HG03565 (cell line): ENCODE measurements around the gene CYTH1.

Source experiments
- ATAC-seq: cut with Tn5 transposase; IDR thresholded peaks from one replicate; pipeline ENCODE4 v1.9.1; 2021; ENCODE audit warnings: mild to moderate bottlenecking, moderate library complexity; ENCODE audit not compliant: unreplicated experiment

Gene CYTH1

GRCh38 chr17:78781893-78782304 lies at the start of gene CYTH1:
TSS of gene CYTH1 (minus strand) at chr17:78782273. CDS start at chr17:78782223, 50 bp downstream.
- ATAC-seq, result peak; percentile 7

GRCh38 chr17:78829477-78829876 lies 47.4 kb upstream of the CYTH1 start:
- ATAC-seq, result no peak

- ATAC-seq, result no peak
These were observed 46.6 kb upstream of the CYTH1 start for GRCh38 chr17:78828470-78829185.

- ATAC-seq, result no peak
These were observed 44.9 kb upstream of the CYTH1 start for GRCh38 chr17:78826836-78827509.

GRCh38 chr17:78826421-78826820 lies 44.3 kb upstream of the CYTH1 start:
- no peak for ATAC-seq

GRCh38 chr17:78825696-78826095 lies 43.6 kb upstream of the CYTH1 start:
- no peak for ATAC-seq

GRCh38 chr17:78824240-78824639 lies 42.2 kb upstream of the CYTH1 start:
- ATAC-seq, result no peak

GRCh38 chr17:78823282-78824046 lies 41.4 kb upstream of the CYTH1 start:
- ATAC-seq, result no peak

GRCh38 chr17:78822552-78822951 lies 40.5 kb upstream of the CYTH1 start:
- no peak for ATAC-seq

- ATAC-seq, result no peak
These were observed 39.9 kb upstream of the CYTH1 start for GRCh38 chr17:78821961-78822360.

GRCh38 chr17:78820841-78821240 lies 38.8 kb upstream of the CYTH1 start:
- ATAC-seq, result no peak

- no peak for ATAC-seq
These were observed 38.0 kb upstream of the CYTH1 start for GRCh38 chr17:78819806-78820792.

- no peak for ATAC-seq
These were observed 37.3 kb upstream of the CYTH1 start for GRCh38 chr17:78819402-78819801.

GRCh38 chr17:78818932-78819331 lies 36.9 kb upstream of the CYTH1 start:
- ATAC-seq, result no peak

- ATAC-seq, result no peak
These were observed 36.2 kb upstream of the CYTH1 start for GRCh38 chr17:78818152-78818846.

- ATAC-seq, result no peak
These were observed 35.0 kb upstream of the CYTH1 start for GRCh38 chr17:78817123-78817522.

- ATAC-seq, result no peak
These were observed 33.6 kb upstream of the CYTH1 start for GRCh38 chr17:78815696-78816095.

GRCh38 chr17:78812855-78813254 lies 30.8 kb upstream of the CYTH1 start:
- no peak for ATAC-seq

- no peak for ATAC-seq
These were observed 26.1 kb upstream of the CYTH1 start for GRCh38 chr17:78808163-78808562.

GRCh38 chr17:78806451-78806850 lies 24.4 kb upstream of the CYTH1 start:
- ATAC-seq, result no peak
